GM12878 (cell line): ENCODE measurements around the gene DLST. TPM values are rescaled to one million over a fixed set of nuclear protein-coding genes. Genes with fewer than 3 reads are reported as not detected.

Experiments
- ATAC-seq: fragments of 200-7000 bp; cut with Tn5 transposase; 3 replicates; pipeline ENCODE4 v1.9.1; 2020; ENCODE audit warnings: mild to moderate bottlenecking, moderate library complexity
- BruUV-seq: library from RNA; stranded (reverse); fragments of 400-500 nt; replicated peaks from 2 replicates; lab custom pipeline; 2021; lab: Mats Ljungman, UMichigan
- CTCF ChIA-PET: fragments of 300-600 bp; sonication (Branson Sonifier 250); formaldehyde crosslinking; extraction: SDS; loops from one replicate; lab custom pipeline; 2021; ENCODE audit warnings: inconsistent platforms; lab: Yijun Ruan, JAX
- POLR2A ChIA-PET: fragments of 350-600 bp; formaldehyde crosslinking; extraction: SDS; loops from one replicate; lab custom pipeline; 2021; ENCODE audit warnings: inconsistent platforms; lab: Charles Lee
- RAD21 ChIA-PET: fragments of 300-600 bp; sonication (Branson Sonifier 250); formaldehyde crosslinking; loops from one replicate; lab custom pipeline; 2023; ENCODE audit warnings: antibody characterized with exemption; ENCODE audit not compliant: unreplicated experiment; lab: Charles Lee
- SMC1A ChIA-PET: fragments of 300-600 bp; sonication (Branson Sonifier 250); formaldehyde crosslinking; loops from one replicate; lab custom pipeline; 2023; ENCODE audit not compliant: unreplicated experiment, uncharacterized antibody; lab: Charles Lee
- DNase-seq: peaks from one replicate; pipeline ENCODE4 v3.0.0-alpha.2; 2011; ENCODE audit warnings: low read depth, low spot score
- FAIRE-seq: peaks from 3 replicates; lab custom pipeline; 2011; peaks lifted over from hg19 to GRCh38; lab: Jason Lieb, UNC
- H2AFZ ChIP-seq: 2 replicates; pipeline ENCODE4 v1.6.0; 2011; ENCODE audit warnings: low read depth, low read length, control low read depth; ENCODE audit not compliant: control insufficient read depth
- H3K27ac ChIP-seq: 2 replicates; pipeline ENCODE4 v1.5.1; 2011; ENCODE audit warnings: control low read depth; ENCODE audit not compliant: control insufficient read depth, insufficient read depth
- H3K27me3 ChIP-seq, 2 experiments: replicated peaks in 1 of 2; 2 replicates each; pipeline versions ENCODE4 v1.6.0 to v1.6.1; 2011; ENCODE audit warnings: low read length in 1 of 2; ENCODE audit not compliant: control insufficient read depth in 2 of 2, insufficient read depth in 2 of 2
- H3K36me3 ChIP-seq, 2 experiments: 2 replicates each; pipeline ENCODE4 v1.5.1; 2011; ENCODE audit warnings: low read length in 1 of 2; ENCODE audit not compliant: control insufficient read depth in 2 of 2, insufficient read depth in 2 of 2
- H3K4me1 ChIP-seq: 2 replicates; pipeline ENCODE4 v1.6.1; 2011; ENCODE audit warnings: mild to moderate bottlenecking, low read length, moderate library complexity, mixed read lengths; ENCODE audit not compliant: control insufficient read depth, insufficient read depth
- H3K4me2 ChIP-seq: 2 replicates; pipeline ENCODE4 v1.6.0; 2011; ENCODE audit warnings: control low read depth; ENCODE audit not compliant: control insufficient read depth, insufficient read depth
- H3K4me3 ChIP-seq: fragments of 200-600 bp; sonication (generic); 2 replicates; pipeline ENCODE4 v1.5.1; 2016
- H3K79me2 ChIP-seq: 2 replicates; pipeline ENCODE4 v1.6.0; 2011; ENCODE audit warnings: low read length; ENCODE audit not compliant: control insufficient read depth, insufficient read depth
- H3K9ac ChIP-seq: 2 replicates; pipeline ENCODE4 v1.8.0; 2011; ENCODE audit warnings: low read length, control low read depth, mixed read lengths; ENCODE audit not compliant: control insufficient read depth, insufficient read depth
- H3K9me3 ChIP-seq: replicated peaks from 3 replicates; pipeline ENCODE4 v1.5.1; 2011; ENCODE audit warnings: mild to moderate bottlenecking, low read length; ENCODE audit not compliant: control insufficient read depth, insufficient read depth
- H4K20me1 ChIP-seq: 2 replicates; pipeline ENCODE4 v1.6.0; 2011; ENCODE audit not compliant: control insufficient read depth, insufficient read depth
- CREM ChIP-seq: IDR thresholded peaks from 2 replicates; pipeline ENCODE4 v1.6.1; 2014; ENCODE audit warnings: antibody characterized with exemption, low read depth
- EGR1 ChIP-seq, 2 experiments: IDR thresholded peaks; 1 replicate in 1 of 2; 2 replicates in 1 of 2; pipeline ENCODE4 v1.6.1; 2011 to 2012; ENCODE audit warnings: low read depth in 2 of 2, low read length in 2 of 2, borderline replicate concordance in 1 of 2, mild to moderate bottlenecking in 1 of 2, moderate library complexity in 1 of 2
- HCFC1 ChIP-seq: fragments of 150-350 bp; IDR thresholded peaks from 2 replicates; pipeline ENCODE4 v1.6.1; 2014; ENCODE audit warnings: low read length
- IKZF2 ChIP-seq, 2 experiments: fragments of 450-650 bp; IDR thresholded peaks; 2 replicates each; pipeline ENCODE4 v1.6.1; 2017; ENCODE audit warnings: mild to moderate bottlenecking in 2 of 2, moderate library complexity in 2 of 2
- KDM1A ChIP-seq: fragments of 200-600 bp; sonication (generic); IDR thresholded peaks from 2 replicates; pipeline ENCODE4 v1.6.1; 2016; ENCODE audit warnings: borderline replicate concordance
- MYB ChIP-seq: fragments of 150-350 bp; IDR thresholded peaks from 2 replicates; pipeline ENCODE4 v1.6.1; 2014; ENCODE audit warnings: mild to moderate bottlenecking, low read depth, low read length, borderline replicate concordance
- NFIC ChIP-seq: IDR thresholded peaks from 2 replicates; pipeline ENCODE4 v1.6.1; 2012; ENCODE audit warnings: low read depth, mild to moderate bottlenecking, inconsistent platforms, low read length, moderate library complexity
- NR2C1 ChIP-seq: fragments of 450-650 bp; IDR thresholded peaks from 2 replicates; pipeline ENCODE4 v1.6.1; 2017; ENCODE audit warnings: antibody characterized with exemption, mild to moderate bottlenecking, moderate library complexity
- PAX5 ChIP-seq: IDR thresholded peaks from 2 replicates; pipeline ENCODE4 v1.6.1; 2011; ENCODE audit warnings: low read depth, low read length, borderline replicate concordance
- SP1 ChIP-seq: IDR thresholded peaks from one replicate; pipeline ENCODE4 v1.6.1; 2011; ENCODE audit warnings: low read depth, low read length
- SRF ChIP-seq, 2 experiments: IDR thresholded peaks; 2 replicates each; pipeline ENCODE4 v1.6.1; 2011; ENCODE audit warnings: low read depth in 2 of 2, low read length in 2 of 2, mild to moderate bottlenecking in 1 of 2, moderate library complexity in 1 of 2
- YY1 ChIP-seq: IDR thresholded peaks from 2 replicates; pipeline ENCODE4 v1.6.1; 2011; ENCODE audit warnings: low read depth, mild to moderate bottlenecking, low read length
- ZNF592 ChIP-seq: fragments of 450-650 bp; IDR thresholded peaks from 2 replicates; pipeline ENCODE4 v1.6.1; 2017; ENCODE audit warnings: mild to moderate bottlenecking, moderate library complexity
- WGBS: methylation state at CpG from one replicate; pipeline ENCODE4 v1.1.6; 2016; ENCODE audit warnings: low lambda C conversion rate; ENCODE audit not compliant: insufficient replicate concordance, insufficient coverage; ENCODE audit errors: missing lambda C conversion rate; 5-methylcytosine and 5-hydroxymethylcytosine counted together
- in situ Hi-C: fragments of 300-500 bp; cut with MboI; formaldehyde crosslinking; loops from 9 replicates; pipeline ENCODE4 v1.14.3; 2018; ENCODE audit warnings: mixed read lengths
- intact Hi-C: fragments of 100-400 bp; cut with micrococcal nuclease; formaldehyde crosslinking; loops from one replicate; pipeline ENCODE4 v1.14.2; 2022; ENCODE audit not compliant: unreplicated experiment
- polyA plus RNA-seq, 11 experiments: library from polyadenylated mRNA; depleted of rRNA in 4 of 11; unstranded in 6 of 11; stranded (reverse) in 5 of 11; fragments of >200 nt; fragmentation: Nextera tagmentation in 4 of 11; fragmentation: Illumina TruSeq in 1 of 11; extraction: Ambion mirVana in 4 of 11; extraction: Trizol in 1 of 11; gene quantifications; 1 replicate in 1 of 11; 2 replicates in 10 of 11; pipeline versions ENCODE4 v1.2.1 to v1.2.3, GENCODE V29; 2011 to 2016; ENCODE audit warnings: inconsistent platforms in 2 of 11, missing spikeins in 2 of 11, low read depth in 1 of 11
- total RNA-seq, 4 experiments: library from RNA; depleted of rRNA in 3 of 4; stranded (reverse); fragments of >200 nt in 3 of 4; fragmentation: Illumina TruSeq in 1 of 4; extraction: Trizol in 1 of 4; gene quantifications; 2 replicates each; pipeline versions ENCODE4 v1.2.1 to v1.2.3, GENCODE V29; 2013 to 2021
- TF ChIP-seq, protein P1 (sequence below): fragments of 450-650 bp; conservative IDR thresholded peaks from 2 replicates; pipeline ENCODE4 v1.6.1; 2017; ENCODE audit warnings: mild to moderate bottlenecking, moderate library complexity
- TF ChIP-seq, protein P2 (sequence below): IDR thresholded peaks from 2 replicates; pipeline ENCODE4 v1.6.1; 2012; ENCODE audit warnings: low read depth, low read length, improper control_type of control experiment

DLST gene
- total and polyA plus RNA-seq, 10 of the 15 experiments (the other 5 are each of a cell fraction or from before 2014, with no cell fraction given), result 2.9 to 141 (median 67.7) TPM

DNA sequence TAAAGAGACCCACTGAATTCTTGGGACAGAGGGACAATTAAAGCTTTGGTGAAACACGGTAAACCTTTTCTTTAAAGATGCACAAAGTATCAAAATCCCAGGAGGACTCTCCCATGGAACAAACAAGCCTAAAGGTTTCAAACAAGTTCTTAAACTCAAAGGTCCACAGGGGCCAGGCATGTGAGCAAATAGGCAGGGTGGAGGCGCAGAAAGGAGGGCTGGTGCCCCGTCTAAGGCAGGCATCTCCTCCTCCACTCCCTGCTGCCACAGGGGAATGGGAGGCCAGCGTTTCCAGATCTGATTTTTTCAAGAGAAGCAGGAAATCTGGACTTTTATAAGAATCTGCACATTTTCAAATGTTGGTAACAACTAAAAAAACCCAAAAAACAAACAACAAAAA is 33.7 kb downstream of the DLST start:
- in situ Hi-C loops (no loop called here), intact Hi-C loops (no loop called here)
- WGBS, result 70% methylated on average over 4 of the region's 4 CpGs
- DNase-seq, result no peak
- TF ChIP-seq MYB (no peak), SRF (IDR thresholded peaks at IDR 0.05; ENCODE audit: low read depth in 2 of 2, low read length in 2 of 2) (no peak), KDM1A (no peak), CREM (no peak), NR2C1 (no peak), IKZF2 (IDR thresholded peaks at IDR 0.05) (no peak), ZNF592 (no peak), HCFC1 (no peak), NFIC (no peak), PAX5 (no peak), SP1 (no peak), YY1 (no peak), EGR1 (IDR thresholded peaks at IDR 0.05; ENCODE audit: borderline replicate concordance in 1 of 2, low read depth in 2 of 2, low read length in 2 of 2) (no peak)
- TF ChIP-seq, protein P1, sequence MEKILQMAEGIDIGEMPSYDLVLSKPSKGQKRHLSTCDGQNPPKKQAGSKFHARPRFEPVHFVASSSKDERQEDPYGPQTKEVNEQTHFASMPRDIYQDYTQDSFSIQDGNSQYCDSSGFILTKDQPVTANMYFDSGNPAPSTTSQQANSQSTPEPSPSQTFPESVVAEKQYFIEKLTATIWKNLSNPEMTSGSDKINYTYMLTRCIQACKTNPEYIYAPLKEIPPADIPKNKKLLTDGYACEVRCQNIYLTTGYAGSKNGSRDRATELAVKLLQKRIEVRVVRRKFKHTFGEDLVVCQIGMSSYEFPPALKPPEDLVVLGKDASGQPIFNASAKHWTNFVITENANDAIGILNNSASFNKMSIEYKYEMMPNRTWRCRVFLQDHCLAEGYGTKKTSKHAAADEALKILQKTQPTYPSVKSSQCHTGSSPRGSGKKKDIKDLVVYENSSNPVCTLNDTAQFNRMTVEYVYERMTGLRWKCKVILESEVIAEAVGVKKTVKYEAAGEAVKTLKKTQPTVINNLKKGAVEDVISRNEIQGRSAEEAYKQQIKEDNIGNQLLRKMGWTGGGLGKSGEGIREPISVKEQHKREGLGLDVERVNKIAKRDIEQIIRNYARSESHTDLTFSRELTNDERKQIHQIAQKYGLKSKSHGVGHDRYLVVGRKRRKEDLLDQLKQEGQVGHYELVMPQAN, result no peak
- TF ChIP-seq, protein P2, sequence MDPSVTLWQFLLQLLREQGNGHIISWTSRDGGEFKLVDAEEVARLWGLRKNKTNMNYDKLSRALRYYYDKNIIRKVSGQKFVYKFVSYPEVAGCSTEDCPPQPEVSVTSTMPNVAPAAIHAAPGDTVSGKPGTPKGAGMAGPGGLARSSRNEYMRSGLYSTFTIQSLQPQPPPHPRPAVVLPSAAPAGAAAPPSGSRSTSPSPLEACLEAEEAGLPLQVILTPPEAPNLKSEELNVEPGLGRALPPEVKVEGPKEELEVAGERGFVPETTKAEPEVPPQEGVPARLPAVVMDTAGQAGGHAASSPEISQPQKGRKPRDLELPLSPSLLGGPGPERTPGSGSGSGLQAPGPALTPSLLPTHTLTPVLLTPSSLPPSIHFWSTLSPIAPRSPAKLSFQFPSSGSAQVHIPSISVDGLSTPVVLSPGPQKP, result no peak
- Histone ChIP-seq H3K4me2 (no peak overlapping the region), H3K9ac (no peak overlapping the region), H2AFZ (no peak overlapping the region), H4K20me1 (no peaks in the 10 kb centered on the region), H3K79me2 (no peaks in the 10 kb centered on the region), H3K4me1 (no peaks in the 10 kb centered on the region), H3K4me3 (no peak overlapping the region), H3K27ac (no peak overlapping the region), H3K27me3 (no peaks in the 10 kb centered on the region), H3K9me3 (no peaks in the 10 kb centered on the region), H3K36me3 (no peaks in the 10 kb centered on the region)
- RAD21 ChIA-PET, result interaction anchor here (1.4 kb wide), 1 partner anchor 174 kb away, joined by 4 read pairs; no protein-coding TSS in a partner anchor
- BruUV-seq, result no TSS peak
- POLR2A ChIA-PET, result no interaction called here
- no peak for ATAC-seq
- CTCF ChIA-PET, result interaction anchor here (1.6 to 4.7 kb wide), 2 partner anchors 55 to 173 kb away, joined by 4 to 24 read pairs; no protein-coding TSS in a partner anchor
- SMC1A ChIA-PET, result interaction anchor here (1.4 kb wide), 1 partner anchor 25 kb away, joined by 6 read pairs; no protein-coding TSS in a partner anchor
- no peak for FAIRE-seq
